ENCODE results near the gene SLC12A7. TPM values are rescaled to one million over a fixed set of nuclear protein-coding genes. Genes with fewer than 3 reads are reported as not detected.
A peak's percentile ranks its signal among the peaks of the same experiment; 100 is the strongest.

The SLC12A7 gene
- total RNA-seq, 1 experiment from 2014 or later, result 30.8 TPM

- no peak overlapping the region for H3K56ac ChIP-seq (ENCODE audit: insufficient read length, low read depth, low read length)
- no peak overlapping the region for H2BK20ac ChIP-seq (ENCODE audit: low read depth, low read length, poor library complexity, severe bottlenecking)
- H3K79me2 ChIP-seq (ENCODE audit: insufficient read depth, low read length), result peaks cover 3% of the 10 kb centered on the region; the same call in 1 of the 2 replicates
- no peak overlapping the region for H3T11ph ChIP-seq (ENCODE audit: low read length)
- H3K4ac ChIP-seq (ENCODE audit: low read depth, low read length), result no peak overlapping the region
- H3K14ac ChIP-seq (ENCODE audit: insufficient read depth, low read length), result peak overlapping the region; percentile 53; the same call in 1 of the 2 replicates
- H3K4me3 Mint-ChIP-seq, result no peak overlapping the region
- H3K9ac ChIP-seq (ENCODE audit: extremely low read depth, insufficient read length, low read length), result no peak overlapping the region
- DNase-seq, result no peak
- TF ChIP-seq CTCF (conservative IDR thresholded peaks at IDR 0.05), result no peak
- WGBS (ENCODE audit: extremely low coverage, insufficient read length, low lambda C conversion rate), result 100% methylated on average over 5 of the region's 33 CpGs
- H3K4me1 ChIP-seq (ENCODE audit: insufficient read depth, low read length), result peaks cover 12% of the 10 kb centered on the region; the same call in 1 of the 2 replicates
- H3K4me1 Mint-ChIP-seq, result peaks cover 57 to 86% of the 10 kb centered on the region in 2 experiments
- no peak overlapping the region for H2BK120ac ChIP-seq (ENCODE audit: low read depth, low read length, poor library complexity, severe bottlenecking)
- H4K5ac ChIP-seq (ENCODE audit: insufficient read length, low read depth, low read length), result no peak overlapping the region
- H2BK12ac ChIP-seq (ENCODE audit: insufficient read length, low read depth, low read length), result no peak overlapping the region
- peak overlapping the region in 2 of 3 experiments; percentile 4 to 55; a peak in 3 of 7 replicates for H3K27ac Mint-ChIP-seq
- no peak overlapping the region for H3K18ac ChIP-seq (ENCODE audit: insufficient read length, low read depth, low read length)
- H3K27me3 Mint-ChIP-seq (ENCODE audit: low read depth), result no peaks in the 10 kb centered on the region; the same call in 1 of the 2 replicates
- H4K8ac ChIP-seq (replicated peaks; ENCODE audit: insufficient read length, low read depth, low read length), result no peak overlapping the region
- no peak overlapping the region for H2BK15ac ChIP-seq (ENCODE audit: low read depth, low read length)
- no peaks in the 10 kb centered on the region for H3K27me3 ChIP-seq (ENCODE audit: insufficient read depth, low read length)
- H2AFZ ChIP-seq (ENCODE audit: low read length), result no peak overlapping the region
- peaks cover 3% of the 10 kb centered on the region for H3K79me1 ChIP-seq (ENCODE audit: insufficient read depth, low read depth, low read length, poor library complexity, severe bottlenecking)
- H2AK5ac ChIP-seq (ENCODE audit: insufficient read length, low read length), result no peak overlapping the region
- peaks cover 0 to 6% (median 0%) of the 10 kb centered on the region in 3 experiments; a peak in 2 of 7 replicates for H3K36me3 Mint-ChIP-seq (ENCODE audit: insufficient read depth in 1 of 3, low read depth in 3 of 3)
- H3K9me3 Mint-ChIP-seq, result no peaks in the 10 kb centered on the region
- H2BK5ac ChIP-seq (ENCODE audit: insufficient read length, low read length), result no peak overlapping the region
- no peaks in the 10 kb centered on the region for H3K23me2 ChIP-seq (ENCODE audit: insufficient read length, low read depth, low read length, poor library complexity, severe bottlenecking)
- peaks cover 3% of the 10 kb centered on the region for H4K20me1 ChIP-seq (ENCODE audit: control insufficient read depth, insufficient read depth, insufficient read length)
- no peaks in the 10 kb centered on the region for H3K9me3 ChIP-seq (ENCODE audit: control insufficient read depth, low read depth, low read length)
- H3K27ac ChIP-seq (ENCODE audit: insufficient read length, low read depth, low read length), result no peak overlapping the region
- H4K91ac ChIP-seq (ENCODE audit: insufficient read length, low read depth, low read length), result no peak overlapping the region
- H3K4me2 ChIP-seq (ENCODE audit: insufficient read depth, insufficient read length, low read length), result no peak overlapping the region
- H3K23ac ChIP-seq (ENCODE audit: insufficient read length, low read depth, low read length), result no peak overlapping the region
Measured at GRCh38 chr5:1103505-1104326, 8.1 kb downstream of the SLC12A7 start.

All from H9 (cell line).